Spleen (tissue), 7 donors: ENCODE measurements around the gene MYMX.

Source experiments
- CTCF ChIP-seq, 11 experiments: fragments of 200-600 bp in 7 of 11; fragments of 450-650 bp in 4 of 11; sonication (generic) in 4 of 11; IDR thresholded peaks in 8 of 11; conservative IDR thresholded peaks in 3 of 11; 1 replicate in 7 of 11; 2 replicates in 4 of 11; pipeline versions ENCODE4 v1.4.0 to v1.8.0; 2016 to 2021; ENCODE audit warnings: antibody characterized with exemption in 11 of 11, inconsistent platforms in 4 of 11, mild to moderate bottlenecking in 1 of 11
- POLR2A ChIP-seq, 3 donors: fragments of 450-650 bp; IDR thresholded peaks; one replicate each; pipeline ENCODE4 v1.5.1; 2017; ENCODE audit warnings: antibody characterized with exemption in 3 of 3, mild to moderate bottlenecking in 1 of 3
- donor health status: DM: no; HTN: no; CAD: no; lungs with moderate emphysema.
- donor health status: DM: no; HTN: no; CAD: no.
- donor health status: DM: no; HTN: no; CAD: no.

- no peak for TF ChIP-seq CTCF (IDR thresholded peaks at IDR 0.05 in 8 of 11, conservative IDR thresholded peaks at IDR 0.05 in 3 of 11)
- no peak for TF ChIP-seq POLR2A (IDR thresholded peaks at IDR 0.05)
These were observed 39.8 kb upstream of the MYMX start for GRCh38 chr6:44176762-44177509.
